HG02973 (cell line): ENCODE data around the gene PRDM16.
"Not testable (repeated sequence)": the region's sequence is repeated elsewhere in the genome, so short reads cannot be mapped to it uniquely, and the experiment has no call there.

Experiments used
- ATAC-seq: cut with Tn5 transposase; IDR thresholded peaks from one replicate; pipeline ENCODE4 v1.9.1; 2021; ENCODE audit warnings: moderate library complexity; ENCODE audit not compliant: unreplicated experiment

The PRDM16 gene

GRCh38 chr1:3270403-3271245 lies 201.6 kb downstream of the PRDM16 start:
- ATAC-seq = no peak

GRCh38 chr1:3271866-3272265 lies 202.9 kb downstream of the PRDM16 start:
- ATAC-seq = no peak

- no peak for ATAC-seq
Measured at GRCh38 chr1:3272321-3273045, 203.5 kb downstream of the PRDM16 start.

- ATAC-seq = no peak
Measured at GRCh38 chr1:3273447-3273846, 204.4 kb downstream of the PRDM16 start.

- ATAC-seq = no peak
Measured at GRCh38 chr1:3274972-3275371, 206.0 kb downstream of the PRDM16 start.

GRCh38 chr1:3275471-3276340 lies 206.7 kb downstream of the PRDM16 start:
- no peak for ATAC-seq

GRCh38 chr1:3276341-3276800 lies 207.4 kb downstream of the PRDM16 start:
- ATAC-seq = no peak

GRCh38 chr1:3277011-3277471 lies 208.0 kb downstream of the PRDM16 start:
- ATAC-seq = no peak

GRCh38 chr1:3277623-3278022 lies 208.6 kb downstream of the PRDM16 start:
- no peak for ATAC-seq

- ATAC-seq = no peak
Measured at GRCh38 chr1:3278416-3279181, 209.6 kb downstream of the PRDM16 start.

- no peak for ATAC-seq
Measured at GRCh38 chr1:3279182-3279470, 210.1 kb downstream of the PRDM16 start.

- no peak for ATAC-seq
Measured at GRCh38 chr1:3281735-3282134, 212.7 kb downstream of the PRDM16 start.

GRCh38 chr1:3282186-3282585 lies 213.2 kb downstream of the PRDM16 start:
- ATAC-seq = no peak

GRCh38 chr1:3282656-3283430 lies 213.8 kb downstream of the PRDM16 start:
- no peak for ATAC-seq

- ATAC-seq = no peak
Measured at GRCh38 chr1:3283849-3284248, 214.8 kb downstream of the PRDM16 start.

GRCh38 chr1:3284691-3285090 lies 215.7 kb downstream of the PRDM16 start:
- no peak for ATAC-seq

GRCh38 chr1:3285106-3285740 lies 216.2 kb downstream of the PRDM16 start:
- ATAC-seq = no peak

GRCh38 chr1:3287095-3287494 lies 218.1 kb downstream of the PRDM16 start:
- not testable (repeated sequence) for ATAC-seq

GRCh38 chr1:3287656-3288160 lies 218.7 kb downstream of the PRDM16 start:
- no peak for ATAC-seq
